Nephron (organoid): Measurements from ENCODE around the gene BCL2L13.

Experiments used
- H3K27ac Mint-ChIP-seq, 3 experiments: 2 replicates each; pipeline ENCODE4 v1.8.0; 2020; ENCODE audit warnings: mixed read lengths in 3 of 3, mild to moderate bottlenecking in 2 of 3, moderate library complexity in 1 of 3
- H3K27me3 Mint-ChIP-seq: 2 replicates; pipeline ENCODE4 v1.8.0; 2021; ENCODE audit warnings: low read depth, mild to moderate bottlenecking, moderate library complexity, mixed read lengths
- H3K36me3 Mint-ChIP-seq: 2 replicates; pipeline ENCODE4 v1.8.0; 2020; ENCODE audit warnings: low read depth, mixed read lengths
- H3K4me1 Mint-ChIP-seq: 2 replicates; pipeline ENCODE4 v1.8.0; 2020; ENCODE audit warnings: mixed read lengths
- H3K4me3 Mint-ChIP-seq, 3 experiments: 2 replicates each; pipeline ENCODE4 v1.8.0; 2020; ENCODE audit warnings: mild to moderate bottlenecking in 3 of 3, mixed read lengths in 3 of 3, moderate library complexity in 2 of 3
- H3K9me3 Mint-ChIP-seq: 2 replicates; pipeline ENCODE4 v1.8.0; 2020; ENCODE audit warnings: mixed read lengths
- CTCF ChIP-seq, 3 experiments: fragments of 200-600 bp; sonication (generic); IDR thresholded peaks; one replicate each; pipeline ENCODE4 v1.5.0; 2021; ENCODE audit warnings: antibody characterized with exemption in 3 of 3; ENCODE audit not compliant: unreplicated experiment in 3 of 3

The BCL2L13 gene

GRCh38 chr22:17772958-17773605 is 134.5 kb downstream of the BCL2L13 start:
- no peak for TF ChIP-seq CTCF (IDR thresholded peaks at IDR 0.05; ENCODE audit: unreplicated experiment in 3 of 3)
- Mint-ChIP-seq H3K4me3 (peak overlapping the region; percentile 78 to 83 (median 82)), H3K27ac (no peak overlapping the region)

GRCh38 chr22:17773606-17774205 is 135.1 kb downstream of the BCL2L13 start:
- H3K36me3 Mint-ChIP-seq = no peaks in the 10 kb centered on the region
- no peaks in the 10 kb centered on the region for H3K9me3 Mint-ChIP-seq
- H3K4me1 Mint-ChIP-seq = peaks cover 7% of the 10 kb centered on the region
- H3K27ac Mint-ChIP-seq = no peak overlapping the region
- H3K4me3 Mint-ChIP-seq = peak overlapping the region; percentile 78 to 83 (median 82)
- peaks cover 26% of the 10 kb centered on the region for H3K27me3 Mint-ChIP-seq
- no peak for TF ChIP-seq CTCF (IDR thresholded peaks at IDR 0.05; ENCODE audit: unreplicated experiment in 3 of 3)

More at GRCh38 chr22:17772958-17773605, 134.5 kb downstream of the BCL2L13 start:
- Mint-ChIP-seq H3K4me1 (peaks cover 7% of the 10 kb centered on the region), H3K36me3 (no peaks in the 10 kb centered on the region), H3K9me3 (no peaks in the 10 kb centered on the region), H3K27me3 (peaks cover 26% of the 10 kb centered on the region)

- Mint-ChIP-seq H3K4me1 (peaks cover 7% of the 10 kb centered on the region), H3K4me3 (peak within 1 kb of the TSS; percentile 78 to 83 (median 82)), H3K9me3 (no peaks in the 10 kb centered on the region), H3K27ac (peak within 1 kb of the TSS in 1 of 3 experiments; percentile 7), H3K27me3 (peaks cover 29% of the 10 kb centered on the region), H3K36me3 (no peaks in the 10 kb centered on the region)
- no peak for TF ChIP-seq CTCF (IDR thresholded peaks at IDR 0.05; ENCODE audit: unreplicated experiment in 3 of 3)
These were observed 135.8 kb downstream of the BCL2L13 start, which contains the start of gene BID for GRCh38 chr22:17774206-17774925. TSS of gene BID (minus strand) at chr22:17774469. CDS start at chr22:17750116, 24,353 bp downstream.

GRCh38 chr22:17774926-17775685 is 136.5 kb downstream of the BCL2L13 start:
- TF ChIP-seq CTCF (IDR thresholded peaks at IDR 0.05; ENCODE audit: unreplicated experiment in 3 of 3) = no peak
- Mint-ChIP-seq H3K4me3 (peak overlapping the region; percentile 65 to 81 (median 68)), H3K9me3 (no peaks in the 10 kb centered on the region), H3K27ac (peak overlapping the region in 1 of 3 experiments; percentile 7), H3K27me3 (peaks cover 29% of the 10 kb centered on the region), H3K36me3 (no peaks in the 10 kb centered on the region), H3K4me1 (peaks cover 7% of the 10 kb centered on the region)

- no peak for TF ChIP-seq CTCF (IDR thresholded peaks at IDR 0.05; ENCODE audit: unreplicated experiment in 3 of 3)
- peak overlapping the region in 1 of 3 experiments; percentile 66 for H3K27ac Mint-ChIP-seq
- peak overlapping the region; percentile 65 to 81 (median 68) for H3K4me3 Mint-ChIP-seq
- peaks cover 29% of the 10 kb centered on the region for H3K27me3 Mint-ChIP-seq
- H3K9me3 Mint-ChIP-seq = no peaks in the 10 kb centered on the region
- peaks cover 7% of the 10 kb centered on the region for H3K4me1 Mint-ChIP-seq
- H3K36me3 Mint-ChIP-seq = no peaks in the 10 kb centered on the region
These were observed 137.4 kb downstream of the BCL2L13 start for GRCh38 chr22:17775781-17776465.
